Measurements from ENCODE around the gene VEGFA. TPM values are rescaled to one million over a fixed set of nuclear protein-coding genes. Genes with fewer than 3 reads are reported as not detected.
A peak's percentile ranks its signal among the peaks of the same experiment; 100 is the strongest.

The VEGFA gene
- polyA plus RNA-seq, 4 donors, result 100 to 162 (median 126) TPM

DNA sequence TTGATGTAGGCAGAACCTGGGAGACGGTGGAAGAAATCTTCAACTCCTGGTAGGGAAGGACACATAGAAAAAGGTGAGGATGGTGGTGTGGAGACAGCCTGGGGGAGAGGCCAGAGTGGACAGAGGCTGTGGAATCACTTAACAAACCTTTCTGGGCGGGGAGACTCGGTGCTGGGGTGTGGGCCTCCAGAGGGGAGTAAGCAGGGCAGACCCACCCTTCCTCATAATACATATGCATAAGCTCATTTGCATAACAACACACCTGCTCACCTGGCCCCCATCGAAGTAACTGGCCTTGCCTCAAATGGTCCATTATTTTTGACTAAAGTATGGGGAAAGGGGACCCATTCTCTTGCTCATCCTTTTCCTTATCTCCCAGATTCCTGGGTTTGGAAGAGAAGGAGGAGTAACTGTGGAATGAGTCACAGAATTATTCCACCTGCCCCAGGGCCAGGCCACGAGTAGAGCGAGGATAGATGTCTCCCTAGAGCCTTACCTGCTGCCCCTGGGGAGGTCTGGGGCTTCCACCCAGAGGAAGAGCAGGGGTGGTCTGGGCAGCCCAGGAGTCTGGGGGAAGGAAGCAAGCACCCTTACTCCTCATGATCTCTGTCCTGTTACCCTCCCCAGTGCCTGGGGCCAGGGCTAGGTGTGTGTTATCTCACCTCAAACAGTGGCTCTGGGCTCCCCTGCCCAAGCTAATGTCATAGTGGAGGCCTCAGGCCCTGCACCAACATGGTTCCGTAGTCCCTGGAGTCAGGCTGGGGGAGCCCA, 10.7 kb upstream of the VEGFA start:
- no peaks in the 10 kb centered on the region for H3K36me3 ChIP-seq (ENCODE audit: control insufficient read depth in 3 of 3, insufficient read depth in 2 of 3, low read depth in 1 of 3, low read length in 3 of 3)
- H3K27me3 ChIP-seq (ENCODE audit: control insufficient read depth in 3 of 3, insufficient read depth in 3 of 3, low read length in 3 of 3), result no peaks in the 10 kb centered on the region
- WGBS, 3 donors, result 48 to 67% (median 66%) methylated on average over 7 of the region's 7 CpGs
- H3K9me3 ChIP-seq (ENCODE audit: control insufficient read depth in 2 of 2, insufficient read depth in 1 of 2, low read depth in 1 of 2, low read length in 1 of 2), result no peaks in the 10 kb centered on the region
- H3K4me1 ChIP-seq (ENCODE audit: control insufficient read depth in 3 of 3, insufficient read depth in 2 of 3, low read depth in 1 of 3, low read length in 2 of 3), result peaks cover 0 to 22% (median 0%) of the 10 kb centered on the region in 3 donors
- no peak for DNase-seq
- no peak for FAIRE-seq
- no peak overlapping the region for H3K4me3 ChIP-seq (ENCODE audit: low read depth in 1 of 3, low read length in 3 of 3)
- no peak overlapping the region for H3K27ac ChIP-seq (ENCODE audit: low read depth in 1 of 3, low read length in 2 of 3)

DNA sequence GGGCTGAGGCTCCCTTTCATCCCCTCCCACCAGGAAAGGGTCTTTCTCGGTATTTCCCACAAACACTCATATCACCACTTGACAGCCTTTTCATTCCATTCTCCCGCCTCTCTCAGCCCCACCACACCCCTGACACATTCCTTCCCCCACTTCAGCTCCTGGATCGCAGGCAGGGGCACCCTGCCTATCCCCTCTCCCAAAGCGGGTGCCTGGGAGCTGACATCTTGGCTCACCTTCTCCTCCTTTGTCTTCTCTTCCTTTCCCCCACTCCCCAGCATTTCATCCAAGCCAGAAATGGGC, 10.2 kb upstream of the VEGFA start:
- Histone ChIP-seq H3K36me3 (ENCODE audit: control insufficient read depth in 3 of 3, insufficient read depth in 2 of 3, low read depth in 1 of 3, low read length in 3 of 3) (no peaks in the 10 kb centered on the region), H3K4me1 (ENCODE audit: control insufficient read depth in 3 of 3, insufficient read depth in 2 of 3, low read depth in 1 of 3, low read length in 2 of 3) (peaks cover 0 to 25% (median 0%) of the 10 kb centered on the region in 3 donors), H3K9me3 (ENCODE audit: control insufficient read depth in 2 of 2, insufficient read depth in 1 of 2, low read depth in 1 of 2, low read length in 1 of 2) (no peaks in the 10 kb centered on the region), H3K27ac (ENCODE audit: low read depth in 1 of 3, low read length in 2 of 3) (no peak overlapping the region), H3K27me3 (ENCODE audit: control insufficient read depth in 3 of 3, insufficient read depth in 3 of 3, low read length in 3 of 3) (no peaks in the 10 kb centered on the region), H3K4me3 (ENCODE audit: low read depth in 1 of 3, low read length in 3 of 3) (no peak overlapping the region)
- 80 to 90% (median 82%) methylated on average over 4 of the region's 4 CpGs for WGBS, 3 donors
- DNase-seq (no peak), FAIRE-seq (no peak)

- H3K36me3 ChIP-seq (ENCODE audit: control insufficient read depth in 3 of 3, insufficient read depth in 2 of 3, low read depth in 1 of 3, low read length in 3 of 3), result no peaks in the 10 kb centered on the region
- no peak overlapping the region for H3K4me3 ChIP-seq (ENCODE audit: low read depth in 1 of 3, low read length in 3 of 3)
- H3K9me3 ChIP-seq (ENCODE audit: control insufficient read depth in 2 of 2, insufficient read depth in 1 of 2, low read depth in 1 of 2, low read length in 1 of 2), result no peaks in the 10 kb centered on the region
- FAIRE-seq (no peak), DNase-seq (no peak)
- H3K27me3 ChIP-seq (ENCODE audit: control insufficient read depth in 3 of 3, insufficient read depth in 3 of 3, low read length in 3 of 3), result no peaks in the 10 kb centered on the region
- no peak overlapping the region for H3K27ac ChIP-seq (ENCODE audit: low read depth in 1 of 3, low read length in 2 of 3)
- peaks cover 0 to 27% (median 0%) of the 10 kb centered on the region in 3 donors for H3K4me1 ChIP-seq (ENCODE audit: control insufficient read depth in 3 of 3, insufficient read depth in 2 of 3, low read depth in 1 of 3, low read length in 2 of 3)
- 77 to 87% (median 80%) methylated on average over 15 of the region's 15 CpGs for WGBS, 3 donors
Measured at GRCh38 chr6:43760210-43761168, 9.5 kb upstream of the VEGFA start.

DNA sequence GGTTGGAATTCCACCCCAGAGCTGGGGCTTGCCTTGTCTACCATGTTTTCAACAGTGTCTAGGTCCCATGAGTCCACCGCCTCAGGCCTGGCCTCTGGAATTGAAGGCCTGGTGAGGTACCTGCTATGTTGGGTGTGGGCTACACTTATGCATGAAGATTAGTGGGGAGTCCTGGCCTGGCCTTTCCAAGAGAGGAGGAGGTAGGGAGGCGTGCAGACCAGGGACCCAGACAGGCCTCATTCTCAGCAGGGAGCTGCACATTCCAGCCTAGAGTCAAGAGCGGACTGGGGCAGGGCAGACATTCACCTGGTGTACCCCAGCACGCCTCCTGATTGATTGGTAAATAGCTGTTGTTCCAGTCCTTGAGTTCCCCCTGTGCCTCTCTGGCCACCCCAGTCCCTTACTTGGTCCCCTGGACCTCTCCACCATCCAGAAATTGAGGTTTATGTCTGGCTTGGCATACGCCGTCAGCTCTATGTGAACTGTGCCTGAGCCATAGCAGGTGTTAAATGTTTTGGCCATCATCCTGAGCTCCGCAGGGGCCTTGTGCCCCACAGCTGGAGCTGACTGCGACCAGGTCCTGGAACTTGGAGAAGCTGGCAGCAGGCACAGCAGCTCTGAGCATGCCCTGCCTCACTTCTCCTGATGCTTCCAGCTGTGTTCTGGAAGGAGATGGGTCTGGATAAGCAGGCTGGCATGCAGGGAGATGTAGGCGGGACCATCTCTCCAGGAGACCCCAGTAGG, 8.2 kb upstream of the VEGFA start:
- FAIRE-seq (no peak), DNase-seq (no peak)
- Histone ChIP-seq H3K4me1 (ENCODE audit: control insufficient read depth in 3 of 3, insufficient read depth in 2 of 3, low read depth in 1 of 3, low read length in 2 of 3) (peaks cover 0 to 40% (median 5%) of the 10 kb centered on the region in 3 donors), H3K36me3 (ENCODE audit: control insufficient read depth in 3 of 3, insufficient read depth in 2 of 3, low read depth in 1 of 3, low read length in 3 of 3) (no peaks in the 10 kb centered on the region), H3K9me3 (ENCODE audit: control insufficient read depth in 2 of 2, insufficient read depth in 1 of 2, low read depth in 1 of 2, low read length in 1 of 2) (no peaks in the 10 kb centered on the region), H3K27ac (ENCODE audit: low read depth in 1 of 3, low read length in 2 of 3) (no peak overlapping the region), H3K4me3 (ENCODE audit: low read depth in 1 of 3, low read length in 3 of 3) (no peak overlapping the region), H3K27me3 (ENCODE audit: control insufficient read depth in 3 of 3, insufficient read depth in 3 of 3, low read length in 3 of 3) (no peaks in the 10 kb centered on the region)
- WGBS, 3 donors, result 88 to 91% (median 88%) methylated on average over 9 of the region's 9 CpGs

DNA sequence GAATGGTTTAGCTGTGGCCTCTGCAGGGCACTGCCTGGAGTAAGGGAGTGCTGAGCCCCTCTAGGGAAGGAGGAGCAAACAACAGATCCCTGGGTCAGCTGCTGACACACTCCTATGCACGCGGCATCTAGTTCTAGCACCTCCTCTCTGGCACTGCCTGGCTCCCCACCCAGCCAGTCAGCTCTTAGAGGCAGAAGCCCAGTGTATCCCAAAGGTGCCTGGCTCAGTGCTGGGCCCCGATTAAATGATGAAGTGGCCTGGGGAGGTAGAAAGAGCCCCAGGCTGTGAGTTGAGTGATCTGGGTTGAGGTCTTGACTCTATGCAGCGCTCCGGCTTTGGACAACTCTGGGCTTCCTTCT, 7.6 kb upstream of the VEGFA start:
- DNase-seq (no peak), FAIRE-seq (no peak)
- Histone ChIP-seq H3K9me3 (ENCODE audit: control insufficient read depth in 2 of 2, insufficient read depth in 1 of 2, low read depth in 1 of 2, low read length in 1 of 2) (no peaks in the 10 kb centered on the region), H3K36me3 (ENCODE audit: control insufficient read depth in 3 of 3, insufficient read depth in 2 of 3, low read depth in 1 of 3, low read length in 3 of 3) (no peaks in the 10 kb centered on the region), H3K4me1 (ENCODE audit: control insufficient read depth in 3 of 3, insufficient read depth in 2 of 3, low read depth in 1 of 3, low read length in 2 of 3) (peaks cover 0 to 46% (median 9%) of the 10 kb centered on the region in 3 donors), H3K4me3 (ENCODE audit: low read depth in 1 of 3, low read length in 3 of 3) (no peak overlapping the region), H3K27me3 (ENCODE audit: control insufficient read depth in 3 of 3, insufficient read depth in 3 of 3, low read length in 3 of 3) (no peaks in the 10 kb centered on the region), H3K27ac (ENCODE audit: low read depth in 1 of 3, low read length in 2 of 3) (peak overlapping the region in 1 of 3 donors; percentile 25)
- WGBS, 3 donors, result 83 to 91% (median 87%) methylated on average over 5 of the region's 5 CpGs

GRCh38 chr6:43762966-43763695, 6.9 kb upstream of the VEGFA start:
- Histone ChIP-seq H3K4me1 (ENCODE audit: control insufficient read depth in 3 of 3, insufficient read depth in 2 of 3, low read depth in 1 of 3, low read length in 2 of 3) (peaks cover 0 to 53% (median 9%) of the 10 kb centered on the region in 3 donors), H3K36me3 (ENCODE audit: control insufficient read depth in 3 of 3, insufficient read depth in 2 of 3, low read depth in 1 of 3, low read length in 3 of 3) (no peaks in the 10 kb centered on the region), H3K9me3 (ENCODE audit: control insufficient read depth in 2 of 2, insufficient read depth in 1 of 2, low read depth in 1 of 2, low read length in 1 of 2) (no peaks in the 10 kb centered on the region), H3K27ac (ENCODE audit: low read depth in 1 of 3, low read length in 2 of 3) (peak overlapping the region in 1 of 3 donors; percentile 25), H3K4me3 (ENCODE audit: low read depth in 1 of 3, low read length in 3 of 3) (no peak overlapping the region), H3K27me3 (ENCODE audit: control insufficient read depth in 3 of 3, insufficient read depth in 3 of 3, low read length in 3 of 3) (no peaks in the 10 kb centered on the region)
- DNase-seq (peak in 1 of 2 donors; percentile 64), FAIRE-seq (no peak)
- 40 to 43% (median 41%) methylated on average over 6 of the region's 6 CpGs for WGBS, 3 donors

DNA sequence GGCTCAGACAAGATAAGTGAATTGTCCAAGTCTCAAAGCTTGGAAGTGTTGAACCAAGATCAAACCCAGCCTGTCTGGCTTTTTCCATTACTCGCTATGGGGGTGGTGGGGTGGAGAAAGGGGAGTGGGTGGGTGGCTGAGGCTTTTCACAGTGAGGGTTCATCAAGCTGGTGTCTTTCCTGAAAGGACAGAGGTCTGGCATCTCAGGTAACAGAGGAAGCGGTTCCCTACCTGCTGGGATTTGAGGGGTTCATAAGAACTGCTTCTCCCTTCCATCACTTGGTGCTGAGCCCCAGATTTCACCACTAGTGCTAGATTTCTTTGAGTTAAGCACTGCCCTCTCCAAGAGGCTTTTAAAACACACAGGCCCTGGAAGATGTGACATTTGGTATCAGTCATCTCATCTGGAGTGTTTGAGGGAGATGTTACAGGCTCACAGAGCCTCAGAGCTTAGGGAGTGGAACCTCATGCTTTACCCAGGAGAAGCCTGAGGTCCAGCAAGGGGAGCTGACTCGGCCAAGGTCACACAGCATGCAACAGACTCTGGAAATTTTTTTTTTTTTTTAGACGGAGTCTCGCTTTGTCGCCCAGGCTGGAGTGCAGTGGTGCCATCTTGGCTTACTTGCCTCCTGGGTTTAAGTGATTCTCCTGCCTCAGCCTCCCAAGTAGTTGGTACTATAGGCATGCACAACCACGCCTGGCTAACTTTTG, 6.0 kb upstream of the VEGFA start:
- Histone ChIP-seq H3K27me3 (ENCODE audit: control insufficient read depth in 3 of 3, insufficient read depth in 3 of 3, low read length in 3 of 3) (no peaks in the 10 kb centered on the region), H3K36me3 (ENCODE audit: control insufficient read depth in 3 of 3, insufficient read depth in 2 of 3, low read depth in 1 of 3, low read length in 3 of 3) (no peaks in the 10 kb centered on the region), H3K27ac (ENCODE audit: low read depth in 1 of 3, low read length in 2 of 3) (no peak overlapping the region), H3K4me1 (ENCODE audit: control insufficient read depth in 3 of 3, insufficient read depth in 2 of 3, low read depth in 1 of 3, low read length in 2 of 3) (peaks cover 0 to 62% (median 9%) of the 10 kb centered on the region in 3 donors), H3K9me3 (ENCODE audit: control insufficient read depth in 2 of 2, insufficient read depth in 1 of 2, low read depth in 1 of 2, low read length in 1 of 2) (no peaks in the 10 kb centered on the region), H3K4me3 (ENCODE audit: low read depth in 1 of 3, low read length in 3 of 3) (no peak overlapping the region)
- 90 to 93% (median 93%) methylated on average over 7 of the region's 7 CpGs for WGBS, 3 donors
- no peak for FAIRE-seq
- no peak for DNase-seq

Measured in small intestine (tissue), 7 donors.